CD1c-positive myeloid dendritic cell (primary cell): ENCODE data around the gene CCS.
A peak's percentile ranks its signal among the peaks of the same experiment; 100 is the strongest.
"Not testable (repeated sequence)": the region's sequence is repeated elsewhere in the genome, so short reads cannot be mapped to it uniquely, and the experiment has no call there.

ENCODE experiments used
- DNase-seq: peaks from one replicate; pipeline ENCODE4 v3.0.0-alpha.2; 2016; ENCODE audit errors: extremely low spot score

CCS gene

GRCh38 chr11:66561178-66561974, 31.6 kb upstream of the CCS start:
- DNase-seq: no peak

DNA sequence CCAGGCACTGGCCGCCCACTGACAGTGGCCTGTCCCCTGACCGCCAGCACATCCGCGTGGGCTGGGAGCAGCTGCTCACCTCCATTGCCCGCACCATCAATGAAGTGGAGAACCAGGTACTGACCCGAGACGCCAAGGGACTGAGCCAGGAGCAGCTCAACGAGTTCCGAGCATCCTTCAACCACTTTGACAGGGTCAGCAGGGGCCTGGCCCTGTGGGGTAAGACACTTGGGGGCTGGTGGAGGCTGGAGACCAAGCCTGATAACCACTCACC, 31.1 kb upstream of the CCS start:
- no peak for DNase-seq

- no peak for DNase-seq
Measured at GRCh38 chr11:66562275-66562674, 30.7 kb upstream of the CCS start.

- no peak for DNase-seq
Measured at GRCh38 chr11:66562907-66563583, 29.9 kb upstream of the CCS start.

- no peak for DNase-seq
Measured at GRCh38 chr11:66563832-66564231, 29.2 kb upstream of the CCS start.

DNA sequence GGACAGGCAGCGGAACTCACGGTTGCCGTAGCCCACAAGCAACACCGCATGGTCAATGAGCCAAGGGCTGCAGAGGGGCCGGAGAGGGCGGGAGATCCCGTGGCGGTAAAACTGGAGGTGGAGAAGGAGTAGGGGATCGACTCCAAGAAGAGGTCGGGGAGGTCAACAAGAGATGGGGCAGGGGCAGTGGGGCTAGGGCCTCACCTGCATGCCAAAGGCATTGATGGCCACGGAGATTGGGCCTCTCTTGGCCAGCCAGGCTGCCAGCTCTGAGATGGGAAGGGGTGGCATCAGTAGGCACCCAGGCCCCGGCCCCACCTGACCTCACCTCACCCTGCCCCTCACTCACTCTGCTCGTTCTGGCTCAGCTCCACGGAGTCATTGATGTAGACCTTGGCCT, 28.4 kb upstream of the CCS start:
- DNase-seq: no peak

DNA sequence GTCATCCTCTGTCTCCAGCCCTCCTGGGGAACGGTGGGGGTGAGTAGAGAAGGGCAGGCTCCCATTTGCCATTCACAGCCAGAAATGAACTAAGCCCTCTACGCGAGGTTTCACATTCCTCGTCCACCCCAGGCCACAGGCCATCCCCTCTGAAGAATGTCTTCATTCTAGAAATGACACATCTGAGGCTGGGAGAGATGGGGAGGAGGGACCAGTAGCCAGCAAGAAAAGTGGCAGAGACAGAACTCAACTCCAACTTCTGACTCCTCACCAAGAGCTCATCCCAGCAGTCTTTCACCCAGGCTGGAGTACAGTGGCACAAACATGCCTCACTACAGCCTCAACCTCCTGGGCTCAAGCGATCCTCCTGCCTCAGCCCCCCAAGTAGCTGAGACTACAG, 28.0 kb upstream of the CCS start:
- DNase-seq: no peak

- no peak for DNase-seq
Measured at GRCh38 chr11:66566221-66566620, 26.8 kb upstream of the CCS start.

DNA sequence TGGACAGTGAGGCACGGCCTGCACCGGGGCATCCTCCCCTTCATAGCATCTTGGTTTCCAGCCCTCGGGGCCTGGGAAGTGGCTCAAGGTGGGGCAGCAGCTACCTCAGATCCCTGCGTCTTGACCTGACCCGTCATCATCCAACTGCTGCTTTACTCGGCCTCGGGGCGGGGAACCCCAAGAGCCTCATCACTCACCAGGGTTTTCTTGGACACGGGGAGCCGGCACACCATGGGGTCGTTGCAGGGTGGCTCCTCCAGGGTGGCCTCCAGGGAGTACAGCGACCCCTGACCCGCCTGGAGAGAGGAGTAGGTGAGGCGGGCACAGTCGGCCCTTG, 25.2 kb upstream of the CCS start:
- no peak for DNase-seq

DNA sequence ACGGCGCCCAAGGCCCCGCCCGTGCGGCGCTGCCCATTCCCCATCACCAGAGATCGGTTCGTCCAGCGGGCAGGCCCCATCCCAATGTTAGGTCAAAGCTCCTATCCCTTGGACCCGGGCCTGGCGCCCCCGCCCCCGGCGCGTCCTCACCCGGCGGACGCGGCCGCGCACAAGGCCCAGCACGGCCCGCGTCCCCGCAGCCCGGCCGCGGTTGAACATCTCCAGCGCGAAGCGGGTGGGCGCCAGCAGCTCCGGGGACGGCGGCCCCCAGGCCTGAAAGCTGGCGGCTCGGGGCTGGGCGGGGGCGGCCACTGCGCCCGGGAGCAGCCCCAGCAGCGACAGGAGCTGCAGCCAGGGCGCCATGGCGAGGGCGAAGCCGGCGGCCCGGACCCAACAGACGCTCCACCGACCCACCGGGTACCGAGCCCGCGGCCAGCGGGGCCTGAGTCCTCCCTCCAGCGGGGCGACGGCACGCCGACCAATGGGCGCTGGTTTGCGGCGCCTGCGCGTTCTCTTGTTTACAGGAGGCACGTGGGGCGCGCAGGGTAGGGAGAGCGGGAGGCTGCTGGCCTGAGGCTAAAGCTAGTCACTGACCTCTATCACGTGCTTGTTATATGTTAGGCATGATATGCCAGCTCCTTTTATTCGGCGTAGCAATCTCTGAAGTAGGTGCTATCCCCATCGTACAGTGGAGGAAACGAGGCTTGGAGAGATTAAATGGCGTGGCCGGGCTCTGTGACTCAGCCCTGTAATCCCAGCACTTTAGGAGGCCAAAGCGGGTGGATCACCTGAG, 24.7 kb upstream of the CCS start, which contains the start of gene CTSF:
CTSF (minus strand) TSS at position 483 of the 793 bp plus-strand sequence; CDS start at position 363, 120 bp downstream.
- peak; percentile 83 for DNase-seq

DNA sequence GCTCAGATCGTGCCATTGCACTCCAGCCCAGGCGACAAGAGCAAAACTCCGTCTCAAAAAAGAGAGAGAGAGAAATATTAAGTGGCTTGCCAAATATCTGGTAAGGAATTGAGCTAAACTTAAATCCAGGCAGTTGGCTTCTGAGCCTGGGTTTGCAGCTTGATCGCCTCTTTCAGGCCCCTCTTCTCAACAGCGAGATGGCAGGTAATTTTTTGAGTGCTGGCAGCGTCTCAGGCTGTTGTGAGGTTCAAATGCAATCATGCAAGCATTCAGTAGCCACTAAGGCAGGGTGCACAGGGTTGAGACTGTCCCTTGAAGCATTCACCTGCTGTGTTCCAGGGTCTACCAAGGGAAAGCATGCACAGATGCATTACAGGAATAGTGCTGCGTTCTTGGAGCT, 23.9 kb upstream of the CCS start:
- DNase-seq: no peak

DNA sequence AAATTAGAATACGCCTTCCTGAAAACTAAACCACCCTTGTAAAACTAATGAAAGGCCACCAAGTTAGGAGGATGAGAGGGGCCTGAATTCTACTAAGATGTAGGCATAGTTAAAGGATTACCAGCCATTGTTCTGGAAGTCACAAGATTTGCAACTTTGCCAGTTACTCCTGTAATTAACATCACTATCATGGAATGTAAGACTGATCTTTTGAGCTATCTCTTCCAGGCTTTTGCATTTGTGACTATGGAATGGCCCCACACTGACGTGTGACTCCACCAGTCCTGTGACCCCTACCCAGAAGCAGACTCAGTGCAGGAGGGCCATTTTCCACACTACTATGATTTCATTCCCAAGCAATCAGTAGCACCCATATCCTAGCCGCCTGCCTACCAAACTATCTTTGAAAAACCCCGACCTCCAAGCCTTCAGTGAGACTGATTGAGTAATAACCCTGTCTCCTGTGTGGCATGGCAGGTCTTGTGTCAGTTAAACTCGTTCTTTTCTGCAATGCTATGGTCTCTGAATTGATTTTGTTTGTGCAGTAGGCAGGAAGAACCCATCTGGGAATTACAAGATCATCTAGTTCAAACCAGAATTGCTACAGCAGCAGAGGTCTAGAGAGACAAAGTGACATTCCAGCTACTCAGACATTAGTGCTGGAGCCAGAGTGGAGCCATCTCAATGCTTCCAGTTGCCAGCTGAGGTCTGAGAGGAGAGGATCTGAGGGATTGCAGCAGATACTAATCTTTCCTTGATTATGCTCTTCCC, 22.7 kb upstream of the CCS start:
- no peak for DNase-seq

GRCh38 chr11:66570850-66571180, 22.2 kb upstream of the CCS start:
- DNase-seq: no peak

- DNase-seq: peak; percentile 89
Measured at GRCh38 chr11:66579017-66579606, 13.9 kb upstream of the CCS start.

DNA sequence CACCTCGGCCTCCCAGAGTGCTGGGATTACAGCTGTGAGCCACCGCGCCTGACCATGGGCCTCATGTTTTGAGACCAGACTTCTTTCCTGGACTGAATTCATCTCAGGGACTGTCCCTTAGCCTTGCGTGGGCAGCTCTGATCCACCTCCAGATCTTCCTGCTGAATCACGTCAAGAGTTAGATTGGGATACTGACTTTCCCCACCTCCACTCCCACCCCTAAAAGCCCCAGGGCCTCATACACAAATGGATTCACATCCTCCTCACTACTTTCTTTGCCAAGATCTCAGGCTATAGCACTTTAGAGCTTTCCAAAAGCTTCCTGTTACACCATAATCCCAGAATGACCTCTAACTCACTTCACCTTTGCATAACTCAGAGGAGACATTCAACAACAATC, 12.2 kb upstream of the CCS start:
- DNase-seq: peak; percentile 28

DNA sequence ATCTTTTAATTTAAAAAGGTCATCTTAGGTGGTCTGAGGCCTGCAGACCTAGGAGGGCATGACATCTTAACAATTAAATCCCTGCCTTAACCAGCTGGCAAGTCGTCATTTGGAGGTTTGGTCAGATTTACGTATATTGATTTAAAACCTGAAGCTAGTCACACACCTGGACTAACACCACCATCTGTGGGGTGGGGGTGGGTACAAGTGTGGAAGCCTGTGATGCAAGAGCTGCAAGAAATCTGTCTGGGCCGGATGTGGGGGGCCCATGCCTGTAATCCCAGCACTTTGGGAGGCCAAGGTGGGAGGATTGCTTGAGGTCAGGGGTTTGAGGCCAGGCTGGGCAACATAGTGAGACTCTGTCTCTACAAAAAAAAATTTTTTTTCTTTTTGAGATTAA, 11.7 kb upstream of the CCS start:
- DNase-seq: no peak

- DNase-seq: not testable (repeated sequence)
Measured at GRCh38 chr11:66582565-66583147, 10.3 kb upstream of the CCS start.

- DNase-seq: not testable (repeated sequence)
Measured at GRCh38 chr11:66585447-66585846, 7.5 kb upstream of the CCS start.

DNA sequence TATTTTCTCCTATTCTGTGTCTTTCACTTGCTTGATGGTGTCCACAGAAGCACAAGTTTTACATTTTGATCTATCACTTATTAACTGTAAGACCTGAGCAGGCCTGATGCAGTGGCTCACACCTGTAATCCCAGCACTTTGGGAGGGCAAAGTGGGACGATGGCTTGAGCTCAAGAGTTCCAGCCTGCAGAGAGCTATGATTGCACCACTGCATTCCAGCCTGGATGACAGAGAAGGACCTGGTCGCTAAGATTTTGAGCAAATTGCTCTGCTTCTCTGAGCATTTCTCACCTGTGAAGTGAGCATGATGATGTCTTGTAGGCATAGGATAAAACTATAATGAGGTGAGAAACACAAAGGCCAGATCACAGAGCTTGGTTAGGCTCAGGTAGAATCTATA, 6.8 kb upstream of the CCS start:
- DNase-seq: no peak

GRCh38 chr11:66589315-66589714, 3.7 kb upstream of the CCS start:
- not testable (repeated sequence) for DNase-seq

GRCh38 chr11:66589996-66590675, 2.8 kb upstream of the CCS start:
- DNase-seq: no peak
